Measurements from ENCODE around the gene GOLGA8B.
"Not testable (repeated sequence)": the region's sequence is repeated elsewhere in the genome, so short reads cannot be mapped to it uniquely, and the experiment has no call there.

The GOLGA8B gene

DNA sequence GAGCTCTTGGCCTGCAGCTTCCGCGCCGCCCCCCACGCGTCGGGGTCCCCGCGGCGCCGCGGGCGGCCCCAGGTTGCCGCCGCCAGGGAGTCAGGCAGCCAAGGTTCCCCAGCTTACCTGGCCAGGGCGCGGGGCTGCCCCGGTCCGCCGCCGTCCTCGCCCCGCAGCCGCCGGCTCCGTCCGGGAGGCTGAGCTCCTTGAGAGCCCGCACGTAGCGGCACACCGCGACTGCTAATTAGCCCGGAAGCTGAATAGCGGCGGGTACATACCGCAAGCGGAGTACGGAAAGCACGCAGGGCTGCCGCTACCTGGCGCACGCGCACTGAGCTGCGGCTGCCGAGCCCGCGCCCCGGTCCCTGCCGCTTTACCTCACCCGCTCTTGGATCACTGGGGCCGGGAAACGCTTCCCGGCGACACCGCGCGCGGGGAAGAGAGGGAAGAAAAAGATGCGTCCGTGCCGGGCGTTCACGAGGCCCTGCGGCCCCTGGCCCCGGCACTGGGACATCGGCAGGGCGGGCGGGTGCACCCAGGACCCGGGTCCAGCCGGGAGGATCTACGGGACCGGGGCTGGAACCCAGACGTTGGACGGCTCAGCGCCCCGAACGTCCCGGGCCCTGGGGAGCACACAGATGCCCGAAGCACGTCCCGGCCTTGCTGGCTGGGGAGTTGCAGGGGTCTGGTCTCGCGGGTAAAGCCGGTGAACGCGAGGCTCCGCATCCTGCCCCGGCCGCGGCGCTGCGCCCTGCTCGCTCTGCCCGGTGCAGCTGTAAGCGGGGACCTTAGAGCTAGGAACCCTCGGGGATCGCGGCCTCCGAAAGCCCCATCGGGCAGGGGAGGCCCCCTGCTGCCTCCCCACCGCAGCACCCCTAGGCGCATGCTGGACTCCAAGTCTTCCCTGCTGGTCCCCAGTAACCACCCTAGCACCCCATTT is at the start of gene GOLGA8B:
Gene GOLGA8B (minus strand): TSS at position 253 of the 931 bp plus-strand sequence. CDS start 47,739 bp downstream, outside the sequence.
- peak; percentile 87 for DNase-seq

- DNase-seq, result not testable (repeated sequence)
These were observed 49.7 kb upstream of the GOLGA8B start for GRCh38 chr15:34633165-34633564.

GRCh38 chr15:34628577-34629152 is 45.2 kb upstream of the GOLGA8B start:
- no peak for DNase-seq

- no peak for DNase-seq
These were observed 41.6 kb upstream of the GOLGA8B start for GRCh38 chr15:34625007-34625406.

- peak; percentile 76 for DNase-seq
These were observed 38.2 kb upstream of the GOLGA8B start for GRCh38 chr15:34621675-34622074.

GRCh38 chr15:34620814-34621213 is 37.4 kb upstream of the GOLGA8B start:
- DNase-seq, result no peak

- DNase-seq, result no peak
These were observed 36.7 kb upstream of the GOLGA8B start for GRCh38 chr15:34620142-34620541.

GRCh38 chr15:34619151-34619550 is 35.7 kb upstream of the GOLGA8B start:
- no peak for DNase-seq

GRCh38 chr15:34618073-34618472 is 34.6 kb upstream of the GOLGA8B start:
- DNase-seq, result no peak

DNA sequence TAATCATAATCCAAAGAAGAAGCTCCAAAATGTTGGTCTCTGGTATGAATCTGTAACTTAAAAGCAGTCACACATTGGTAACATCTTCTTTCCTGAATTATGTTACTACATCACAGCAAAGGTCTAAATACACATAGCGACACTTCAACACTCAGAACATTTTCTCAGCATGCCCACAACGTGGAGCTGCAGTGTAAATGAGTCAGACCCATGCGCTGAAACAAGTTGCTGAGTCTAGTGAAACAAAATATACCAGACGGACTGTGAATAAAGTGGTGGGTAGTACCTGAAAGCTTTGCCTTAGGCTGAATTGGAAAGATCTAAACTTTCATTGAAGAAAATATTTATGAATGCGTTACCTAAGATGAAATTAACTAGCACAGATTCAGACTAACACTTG is 33.2 kb upstream of the GOLGA8B start:
- DNase-seq, result no peak

GRCh38 chr15:34613997-34614396 is 30.5 kb upstream of the GOLGA8B start:
- DNase-seq, result no peak

DNA sequence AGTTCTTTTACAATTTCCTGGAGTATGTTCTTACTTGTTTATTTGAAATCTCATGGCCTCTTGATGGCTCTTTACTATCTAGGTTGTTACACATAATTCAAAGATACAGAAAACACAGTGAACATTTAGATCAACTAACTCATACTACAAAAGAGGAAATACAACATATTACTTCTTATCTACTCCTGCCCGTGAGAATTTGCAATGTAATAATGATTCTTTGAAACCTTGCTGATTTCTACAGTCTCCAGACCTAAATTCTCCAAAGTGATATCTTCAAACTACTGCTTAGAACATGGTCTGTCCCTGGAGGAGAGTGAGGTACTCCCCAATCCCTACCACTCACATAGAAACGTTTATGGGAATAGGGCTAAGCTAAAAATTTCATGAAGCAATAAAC is 29.9 kb upstream of the GOLGA8B start:
- peak; percentile 43 for DNase-seq

GRCh38 chr15:34610354-34610753 is 26.9 kb upstream of the GOLGA8B start:
- DNase-seq, result peak; percentile 63

DNA sequence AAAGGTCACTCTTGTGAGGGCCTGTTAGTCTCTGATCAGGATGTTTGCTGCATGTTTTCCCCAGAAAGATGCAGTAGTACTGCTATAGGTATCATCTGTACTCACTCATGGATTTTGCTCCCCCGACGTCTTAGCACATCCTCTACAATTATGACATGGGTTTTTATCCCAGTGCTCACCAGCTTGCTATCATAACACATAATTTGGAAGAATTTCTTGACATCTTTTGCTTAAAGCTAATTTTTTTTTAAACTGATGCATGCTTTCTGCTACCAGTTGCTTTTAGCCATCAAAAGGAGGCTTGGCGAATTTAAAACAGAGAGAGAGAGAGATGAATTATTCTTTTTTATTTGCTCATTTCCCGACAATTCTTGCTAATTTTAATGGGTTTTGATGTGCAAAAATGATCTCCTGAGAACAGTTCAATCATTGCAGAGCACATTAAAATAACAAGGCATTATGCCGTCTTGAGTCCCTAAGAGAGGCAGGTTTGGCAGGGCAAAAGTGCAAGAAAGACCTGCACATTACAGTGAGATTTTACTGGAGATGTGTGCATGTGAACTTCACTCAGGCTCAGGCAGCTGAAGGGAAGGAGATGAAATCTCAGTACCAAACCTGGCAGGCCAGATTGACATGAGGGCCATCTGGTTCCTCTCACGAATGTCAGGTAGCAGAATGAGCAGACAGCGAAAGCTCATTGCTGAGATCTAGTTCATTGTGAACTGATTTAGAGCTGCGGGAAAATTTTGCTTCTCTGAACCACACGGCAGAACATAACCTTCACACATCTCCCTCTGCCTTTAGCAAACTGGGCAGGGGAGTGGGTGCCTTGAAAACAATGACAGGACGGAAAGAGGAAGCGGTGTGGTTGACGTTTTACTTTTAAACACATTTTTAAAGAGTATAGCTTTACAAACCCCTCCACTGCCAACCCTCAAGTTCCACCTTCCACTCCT is 25.9 kb upstream of the GOLGA8B start:
- DNase-seq, result peak; percentile 25

DNA sequence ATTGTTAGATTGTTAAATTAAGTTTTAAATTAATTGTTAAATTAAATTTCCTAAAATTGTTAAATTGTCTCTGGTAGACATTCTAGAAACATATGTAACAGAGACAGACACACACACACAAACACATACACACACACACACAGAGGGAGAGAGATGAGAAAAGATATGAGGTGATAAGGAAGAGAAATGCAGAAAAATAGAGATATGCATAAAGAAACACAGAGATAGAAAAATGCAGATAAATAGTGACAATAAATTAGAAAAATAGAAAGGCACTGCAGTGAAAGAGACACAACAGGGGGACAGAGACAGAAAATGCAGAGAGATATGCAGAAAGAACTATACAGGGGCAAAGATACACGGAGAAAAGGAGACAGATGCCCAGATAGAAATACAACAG is 25.1 kb upstream of the GOLGA8B start:
- no peak for DNase-seq

- no peak for DNase-seq
These were observed 24.4 kb upstream of the GOLGA8B start for GRCh38 chr15:34607832-34608231.

- no peak for DNase-seq
These were observed 23.1 kb upstream of the GOLGA8B start for GRCh38 chr15:34606545-34606944.

GRCh38 chr15:34606131-34606530 is 22.7 kb upstream of the GOLGA8B start:
- DNase-seq, result no peak

DNA sequence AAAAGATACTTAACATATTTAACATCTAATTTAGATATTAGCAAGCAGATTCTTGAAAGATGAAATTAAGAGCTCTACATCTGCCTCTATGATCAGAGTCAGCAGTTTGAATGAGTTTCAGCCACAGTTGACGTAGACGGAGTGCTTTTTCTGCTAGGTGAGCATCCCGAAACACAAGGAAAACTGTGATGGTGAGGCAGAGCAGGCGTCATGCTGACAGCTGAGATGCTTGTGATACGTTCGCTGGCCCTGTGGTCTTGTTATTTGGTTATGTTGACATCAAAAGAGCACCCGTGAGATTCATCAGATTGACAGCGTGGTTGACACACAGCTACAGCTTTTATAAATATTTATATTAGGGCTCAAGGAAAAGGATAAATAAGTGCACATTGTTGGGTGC is 19.6 kb upstream of the GOLGA8B start:
- no peak for DNase-seq

DNA sequence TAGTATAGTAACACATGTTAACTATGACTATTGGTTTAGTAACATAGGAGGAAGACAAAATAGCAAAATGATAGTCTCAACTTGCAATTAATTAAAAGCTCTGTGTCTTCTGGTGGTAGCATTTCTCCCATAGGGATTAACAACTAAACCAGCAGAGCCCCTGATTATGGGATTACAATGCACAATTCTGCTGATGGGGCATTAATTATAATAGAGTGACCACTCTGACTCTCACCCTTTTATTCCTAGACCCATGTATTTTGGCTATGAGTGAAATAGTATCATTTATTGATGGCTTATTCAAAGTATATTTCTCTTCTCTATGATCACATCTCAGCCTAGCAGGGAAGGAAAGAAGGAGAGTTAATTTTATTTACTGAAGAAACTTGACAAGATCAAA is 17.5 kb upstream of the GOLGA8B start:
- no peak for DNase-seq

DNA sequence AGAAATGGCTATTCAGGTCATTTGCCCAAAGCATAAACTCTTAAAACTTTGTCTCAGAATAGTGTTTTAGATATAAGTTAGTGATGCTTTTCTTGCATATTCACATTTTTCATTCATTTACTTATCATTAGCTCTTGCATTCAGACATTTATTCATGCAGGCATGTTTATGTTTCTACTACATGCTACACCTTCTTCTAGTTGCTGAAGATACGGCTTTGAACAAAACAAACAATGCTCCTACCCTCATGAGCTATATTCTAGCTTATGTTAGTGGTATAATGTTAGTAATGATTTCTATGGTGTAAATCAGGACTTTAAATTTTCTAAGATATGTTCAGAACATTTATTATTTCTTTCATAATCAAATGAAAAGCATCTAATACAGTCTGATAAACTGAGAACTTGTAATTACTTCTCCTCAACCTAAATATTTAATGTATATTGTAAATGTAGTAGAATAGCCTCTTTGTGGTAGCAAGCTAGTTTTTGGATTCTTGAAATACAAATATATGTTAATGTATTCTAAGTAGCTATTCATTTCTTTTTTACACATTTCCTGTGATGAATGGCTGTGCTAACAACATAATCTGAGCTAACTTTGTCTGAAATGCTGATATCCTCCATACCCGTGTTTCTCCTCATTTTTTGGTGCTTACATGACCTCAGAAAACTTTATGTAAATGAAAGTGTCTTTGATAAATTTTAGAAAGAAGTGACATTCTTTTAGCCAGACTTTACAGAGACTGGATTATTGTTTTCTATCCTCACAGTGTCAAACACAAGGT is 15.5 kb upstream of the GOLGA8B start:
- no peak for DNase-seq

DNA sequence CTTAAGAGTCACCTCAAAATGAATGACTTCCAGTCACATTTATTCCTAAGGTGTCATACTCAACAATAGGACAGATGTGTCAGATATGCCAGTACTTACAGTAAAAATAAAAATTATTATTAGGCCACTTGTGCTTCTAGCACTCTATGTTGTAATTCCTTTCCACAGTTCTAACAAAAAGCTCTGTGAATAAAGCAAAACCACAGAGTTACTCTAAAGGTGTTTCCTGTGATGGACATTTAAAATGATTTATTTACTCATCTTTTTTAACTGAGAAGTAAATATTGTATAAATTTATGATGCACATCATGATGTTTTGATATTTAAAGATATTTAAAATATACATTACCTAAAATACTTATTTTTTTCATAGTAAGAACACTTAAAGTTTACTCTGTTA is 13.9 kb upstream of the GOLGA8B start:
- no peak for DNase-seq

All from hematopoietic multipotent progenitor cell treated with erythropoietin and hydrocortisone succinate and interleukin-3 and kit ligand, for 6 days (in vitro differentiated cells).